ENCODE data around the gene SDK2. TPM values are rescaled to one million over a fixed set of nuclear protein-coding genes. Genes with fewer than 3 reads are reported as not detected.
"Not testable (repeated sequence)": the region's sequence is repeated elsewhere in the genome, so short reads cannot be mapped to it uniquely, and the experiment has no call there.

The SDK2 gene
- total RNA-seq, 2 experiments from 2014 or later: 10.5 to 11.9 TPM

DNA sequence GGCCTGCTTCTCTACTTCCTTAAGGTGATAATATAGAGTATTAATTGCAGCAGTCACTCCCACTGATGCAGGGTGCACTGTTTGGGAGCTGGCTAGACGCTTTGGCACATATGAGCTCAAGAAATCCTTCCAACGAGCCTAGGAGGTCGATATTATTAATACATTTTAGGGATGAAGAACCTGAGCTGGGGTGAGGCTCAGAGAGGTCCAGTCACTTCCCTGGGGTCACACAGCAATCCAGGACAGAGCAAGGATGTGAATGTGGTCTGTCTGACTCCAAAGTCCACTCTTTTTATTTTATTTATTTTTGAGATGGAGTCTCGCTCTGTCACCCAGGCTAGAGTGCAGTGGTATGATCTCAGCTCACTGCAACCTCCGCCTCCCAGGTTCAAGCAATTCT lies 176.0 kb downstream of the SDK2 start:
- H3K36me3 Mint-ChIP-seq (ENCODE audit: low read depth): no peaks in the 10 kb centered on the region
- H3K4me3 Mint-ChIP-seq: no peak overlapping the region
- no peaks in the 10 kb centered on the region for H3K27me3 Mint-ChIP-seq
- ChIA-PET POLR2A (no interaction called here), CTCF (interaction anchor here (0.6 to 1.2 kb wide), 4 partner anchors 8 to 178 kb away, joined by 3 read pairs; no protein-coding TSS in a partner anchor)
- H3K4me1 Mint-ChIP-seq: peaks cover 3% of the 10 kb centered on the region
- H3K27ac Mint-ChIP-seq: no peak overlapping the region
- DNase-seq: no peak
- H3K9me3 Mint-ChIP-seq: no peaks in the 10 kb centered on the region

DNA sequence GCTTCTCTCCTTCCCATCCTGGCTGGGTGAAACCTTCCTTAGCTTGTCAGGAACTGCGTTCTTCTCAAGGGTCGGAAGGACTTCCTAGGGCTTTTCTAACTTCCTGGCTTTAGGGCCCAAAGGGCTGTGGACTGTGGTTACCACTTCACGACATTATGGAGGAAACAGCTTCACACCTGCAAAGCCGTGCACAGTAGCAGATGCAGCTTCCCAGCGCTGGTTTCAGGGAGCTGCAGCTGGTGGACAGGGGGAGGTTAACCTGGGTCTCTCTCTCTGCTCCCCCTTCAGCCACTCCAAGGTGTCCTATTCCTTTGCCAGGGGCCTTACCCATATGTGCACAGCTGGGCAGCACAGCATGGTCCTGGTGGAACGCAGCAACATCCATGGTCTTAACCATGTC lies 176.6 kb downstream of the SDK2 start:
- ChIA-PET CTCF (interaction anchor here (1.2 kb wide), 2 partner anchors 8 to 179 kb away, joined by 3 read pairs; no protein-coding TSS in a partner anchor), POLR2A (no interaction called here)
- peaks cover 3% of the 10 kb centered on the region for H3K4me1 Mint-ChIP-seq
- no peaks in the 10 kb centered on the region for H3K9me3 Mint-ChIP-seq
- no peaks in the 10 kb centered on the region for H3K36me3 Mint-ChIP-seq (ENCODE audit: low read depth)
- DNase-seq: no peak
- no peaks in the 10 kb centered on the region for H3K27me3 Mint-ChIP-seq
- H3K27ac Mint-ChIP-seq: no peak overlapping the region
- no peak overlapping the region for H3K4me3 Mint-ChIP-seq

DNA sequence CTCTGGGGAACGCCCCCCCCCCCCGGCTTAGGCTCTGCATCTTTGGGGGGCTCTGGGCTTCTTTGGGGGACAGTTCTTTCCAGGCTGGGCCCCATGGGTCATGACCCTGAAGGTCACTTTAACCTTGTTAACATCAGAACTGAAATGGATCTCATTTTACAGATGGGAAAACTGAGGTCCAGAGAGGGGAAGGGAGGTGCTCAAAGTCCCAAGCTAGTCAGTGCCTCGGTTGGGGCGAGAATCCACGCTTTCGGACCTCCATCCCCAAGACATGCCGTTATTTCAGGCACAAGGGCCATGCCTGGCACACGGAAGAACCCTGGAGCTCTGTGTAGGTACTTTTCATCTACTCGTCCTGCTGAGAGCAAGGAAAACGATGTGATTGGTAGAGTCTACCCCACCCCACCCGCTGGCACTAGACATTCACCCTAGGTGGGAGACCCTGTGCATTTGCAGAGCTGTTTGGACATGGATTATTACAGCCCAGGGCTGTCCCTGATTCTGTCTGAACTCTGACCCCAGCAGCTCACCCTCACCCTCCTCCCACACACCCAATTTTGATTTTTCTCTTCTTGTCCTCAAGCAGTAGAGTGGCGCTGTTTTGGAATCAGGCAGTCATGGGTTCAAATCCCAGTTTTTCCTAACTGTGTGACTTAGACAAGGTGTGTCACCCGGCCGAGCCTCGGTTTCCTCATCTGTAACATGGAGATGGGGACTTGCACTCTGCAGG lies 177.4 kb downstream of the SDK2 start:
- Mint-ChIP-seq H3K27ac (no peak overlapping the region), H3K4me1 (peaks cover 3% of the 10 kb centered on the region), H3K4me3 (no peak overlapping the region), H3K36me3 (ENCODE audit: low read depth) (no peaks in the 10 kb centered on the region), H3K27me3 (no peaks in the 10 kb centered on the region), H3K9me3 (no peaks in the 10 kb centered on the region)
- DNase-seq: no peak
- ChIA-PET POLR2A (no interaction called here), CTCF (interaction anchor here (0.7 kb wide), 1 partner anchor 461 kb away, joined by 4 read pairs; no protein-coding TSS in a partner anchor)

DNA sequence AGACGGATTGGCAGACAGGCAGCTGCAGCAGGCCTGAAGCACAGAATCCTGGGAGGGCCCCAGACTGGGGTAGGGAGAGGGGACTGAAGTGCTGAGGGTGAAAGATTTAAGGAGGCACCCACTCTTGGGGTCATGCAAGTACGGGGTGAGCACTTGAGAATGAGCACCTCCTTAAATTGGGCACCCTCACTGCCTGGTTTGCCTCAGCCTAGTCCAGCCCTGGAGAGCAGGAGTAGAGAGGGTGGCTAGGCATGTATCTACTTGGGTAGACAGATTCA lies 178.4 kb downstream of the SDK2 start:
- no peaks in the 10 kb centered on the region for H3K27me3 Mint-ChIP-seq
- H3K9me3 Mint-ChIP-seq: no peaks in the 10 kb centered on the region
- ChIA-PET POLR2A (no interaction called here), CTCF (interaction anchor here (0.7 kb wide), 1 partner anchor 460 kb away, joined by 4 read pairs; no protein-coding TSS in a partner anchor)
- no peak overlapping the region for H3K4me3 Mint-ChIP-seq
- peaks cover 3% of the 10 kb centered on the region for H3K4me1 Mint-ChIP-seq
- DNase-seq: no peak
- no peak overlapping the region for H3K27ac Mint-ChIP-seq
- no peaks in the 10 kb centered on the region for H3K36me3 Mint-ChIP-seq (ENCODE audit: low read depth)

DNA sequence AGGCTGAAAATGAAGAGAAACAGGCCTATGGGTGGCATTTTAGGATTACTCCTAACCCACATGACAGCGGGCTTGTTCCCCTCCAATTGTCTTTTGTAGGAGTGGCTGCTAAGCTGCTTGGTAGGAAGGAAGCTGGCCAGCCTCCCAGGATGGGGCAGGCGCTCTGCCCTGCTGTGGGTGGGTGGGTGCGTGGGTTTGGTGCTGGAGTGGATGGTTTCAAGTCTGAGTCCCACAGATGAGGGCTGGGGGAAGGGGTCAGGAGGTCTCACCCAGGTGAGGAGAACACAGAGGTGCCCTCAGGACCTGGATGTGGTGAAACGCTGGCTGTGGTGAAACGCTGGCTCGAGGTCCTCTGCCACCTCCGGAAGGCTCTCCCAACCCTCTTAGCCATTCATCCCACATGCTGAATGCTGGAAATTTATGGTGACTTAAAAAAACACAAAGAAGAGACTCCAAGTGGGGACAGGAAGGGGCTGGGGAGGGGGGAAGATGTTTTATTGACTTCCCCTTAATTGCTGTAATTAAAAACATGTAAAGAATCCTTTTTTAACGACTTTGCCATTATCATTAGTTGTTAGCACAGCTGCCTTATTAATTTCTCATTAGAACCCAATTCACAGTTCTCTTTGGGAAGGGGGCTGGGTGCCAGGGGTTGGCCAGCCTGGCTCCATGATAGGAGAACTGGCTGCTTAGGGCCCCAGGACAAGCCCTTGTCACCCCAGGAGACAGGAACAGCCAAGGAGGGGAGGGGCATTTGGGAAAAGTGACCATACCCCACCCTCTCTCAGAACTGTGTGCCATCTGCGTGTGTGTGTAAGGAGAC lies 178.9 kb downstream of the SDK2 start:
- Mint-ChIP-seq H3K4me1 (peaks cover 3% of the 10 kb centered on the region), H3K9me3 (no peaks in the 10 kb centered on the region), H3K27ac (no peak overlapping the region), H3K36me3 (ENCODE audit: low read depth) (no peaks in the 10 kb centered on the region), H3K4me3 (no peak overlapping the region), H3K27me3 (no peaks in the 10 kb centered on the region)
- CTCF ChIA-PET: no interaction called here
- POLR2A ChIA-PET: no interaction called here
- DNase-seq: no peak

GRCh38 chr17:73464447-73464846 lies 179.8 kb downstream of the SDK2 start:
- Mint-ChIP-seq H3K27me3 (no peaks in the 10 kb centered on the region), H3K9me3 (peaks cover 2% of the 10 kb centered on the region), H3K4me3 (no peak overlapping the region), H3K36me3 (ENCODE audit: low read depth) (no peaks in the 10 kb centered on the region), H3K27ac (no peak overlapping the region), H3K4me1 (peaks cover 3% of the 10 kb centered on the region)
- DNase-seq: no peak
- POLR2A ChIA-PET: no interaction called here
- CTCF ChIA-PET: no interaction called here

DNA sequence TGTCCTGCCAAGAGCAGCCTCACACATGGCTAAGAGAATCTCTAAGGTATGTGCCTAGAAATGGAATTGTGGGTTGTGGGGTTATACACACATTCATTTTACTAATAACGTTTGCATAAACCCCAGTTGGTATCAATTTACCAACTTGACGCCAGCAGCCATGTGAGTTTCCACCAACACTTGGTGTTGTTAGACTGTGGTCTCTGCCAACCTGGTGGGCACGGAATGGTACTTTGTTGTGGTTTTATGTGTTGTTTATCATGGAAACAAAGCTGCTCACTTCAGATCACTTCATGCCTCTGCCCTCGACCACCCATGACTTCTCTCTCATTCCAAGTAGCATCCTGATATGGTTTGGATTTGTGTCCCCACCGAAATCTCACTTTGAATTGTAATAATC lies 180.4 kb downstream of the SDK2 start:
- no peak overlapping the region for H3K27ac Mint-ChIP-seq
- POLR2A ChIA-PET: no interaction called here
- H3K4me3 Mint-ChIP-seq: no peak overlapping the region
- CTCF ChIA-PET: no interaction called here
- H3K9me3 Mint-ChIP-seq: peaks cover 2% of the 10 kb centered on the region
- peaks cover 3% of the 10 kb centered on the region for H3K4me1 Mint-ChIP-seq
- H3K27me3 Mint-ChIP-seq: no peaks in the 10 kb centered on the region
- no peaks in the 10 kb centered on the region for H3K36me3 Mint-ChIP-seq (ENCODE audit: low read depth)
- no peak for DNase-seq

DNA sequence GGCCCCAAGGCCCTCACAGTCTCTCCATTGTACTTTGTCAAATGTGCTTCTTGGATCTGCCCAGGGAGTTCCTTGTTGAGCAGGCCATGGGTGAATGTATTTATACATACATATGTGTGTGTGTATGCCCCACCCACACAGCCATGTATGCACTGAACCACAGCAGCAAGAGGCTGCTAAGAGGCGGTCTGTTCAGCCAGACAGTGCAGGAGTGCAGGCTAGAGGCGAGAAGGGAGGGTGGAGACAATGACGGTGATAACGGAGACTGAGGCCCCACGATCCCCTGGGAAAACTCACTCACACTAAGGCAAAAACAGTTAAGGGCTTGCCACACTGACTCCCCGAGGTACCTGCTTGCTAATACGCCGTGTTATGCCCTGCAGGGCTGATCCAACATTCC lies 181.4 kb downstream of the SDK2 start:
- Mint-ChIP-seq H3K27ac (no peak overlapping the region), H3K27me3 (no peaks in the 10 kb centered on the region), H3K4me3 (no peak overlapping the region), H3K36me3 (ENCODE audit: low read depth) (no peaks in the 10 kb centered on the region), H3K9me3 (peaks cover 2% of the 10 kb centered on the region), H3K4me1 (peaks cover 2% of the 10 kb centered on the region)
- POLR2A ChIA-PET: no interaction called here
- DNase-seq: no peak
- CTCF ChIA-PET: no interaction called here

DNA sequence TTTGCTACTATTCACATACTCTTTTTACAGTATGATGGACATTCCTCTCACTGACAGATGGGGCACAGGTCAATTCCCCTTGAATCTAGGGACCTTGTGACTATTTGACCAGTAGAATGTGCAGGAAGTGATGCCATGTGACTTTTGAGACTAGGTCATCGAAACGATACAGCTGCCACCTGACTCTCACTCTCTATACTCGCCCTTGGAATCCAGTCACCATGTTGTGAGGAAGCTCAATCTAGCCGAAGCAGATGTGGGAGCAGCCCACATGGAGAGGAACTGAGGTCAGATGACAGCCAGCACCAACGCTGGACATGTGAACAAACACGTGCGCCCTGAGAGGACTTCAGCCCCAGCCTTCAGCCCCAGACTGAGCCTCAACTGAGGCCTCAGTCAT lies 184.3 kb downstream of the SDK2 start:
- Mint-ChIP-seq H3K4me3 (no peak overlapping the region), H3K9me3 (peaks cover 2% of the 10 kb centered on the region), H3K27me3 (no peaks in the 10 kb centered on the region), H3K36me3 (ENCODE audit: low read depth) (no peaks in the 10 kb centered on the region), H3K27ac (no peak overlapping the region), H3K4me1 (no peaks in the 10 kb centered on the region)
- CTCF ChIA-PET: interaction anchor here (1.3 to 1.8 kb wide), 2 partner anchors 8 to 71 kb away, joined by 3 read pairs; no protein-coding TSS in a partner anchor
- DNase-seq: no peak
- POLR2A ChIA-PET: no interaction called here

DNA sequence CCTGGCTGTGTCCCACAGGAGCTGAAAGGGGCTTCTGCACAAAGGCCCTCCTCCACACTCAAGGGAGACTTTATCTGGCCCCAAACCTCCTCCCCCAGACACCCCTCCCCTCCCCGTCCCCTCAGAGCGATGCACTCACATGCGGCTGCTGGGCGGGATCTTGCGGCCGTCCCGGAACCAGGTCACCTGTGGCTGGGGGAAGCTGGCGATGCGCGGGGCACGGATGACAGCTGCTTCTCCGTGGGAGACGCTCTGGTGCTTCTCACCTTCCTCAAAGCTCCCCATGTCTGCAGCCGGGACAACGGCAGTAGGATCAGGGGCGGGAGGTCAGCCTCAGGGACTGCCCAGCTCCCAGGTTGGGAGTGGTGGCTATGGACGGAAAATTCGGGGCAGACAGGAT lies 188.5 kb downstream of the SDK2 start:
- Mint-ChIP-seq H3K9me3 (peaks cover 7% of the 10 kb centered on the region), H3K4me3 (no peak overlapping the region), H3K4me1 (no peaks in the 10 kb centered on the region), H3K27me3 (no peaks in the 10 kb centered on the region), H3K27ac (no peak overlapping the region), H3K36me3 (ENCODE audit: low read depth) (peaks cover 4% of the 10 kb centered on the region)
- DNase-seq: no peak
- POLR2A ChIA-PET: no interaction called here
- CTCF ChIA-PET: no interaction called here

GRCh38 chr17:73455050-73455687 lies 189.1 kb downstream of the SDK2 start:
- ChIA-PET POLR2A (no interaction called here), CTCF (no interaction called here)
- Mint-ChIP-seq H3K27ac (no peak overlapping the region), H3K4me3 (no peak overlapping the region), H3K27me3 (no peaks in the 10 kb centered on the region), H3K9me3 (peaks cover 7% of the 10 kb centered on the region), H3K36me3 (ENCODE audit: low read depth) (peaks cover 4% of the 10 kb centered on the region), H3K4me1 (no peaks in the 10 kb centered on the region)
- DNase-seq: no peak

GRCh38 chr17:73453494-73453893 lies 190.8 kb downstream of the SDK2 start:
- DNase-seq; POLR2A ChIA-PET; H3K4me1 Mint-ChIP-seq; CTCF ChIA-PET; H3K36me3 Mint-ChIP-seq (ENCODE audit: low read depth); H3K27me3 Mint-ChIP-seq; H3K9me3 Mint-ChIP-seq; H3K27ac Mint-ChIP-seq; H3K4me3 Mint-ChIP-seq: not testable (repeated sequence)

GRCh38 chr17:73453090-73453489 lies 191.2 kb downstream of the SDK2 start:
- ChIA-PET CTCF (interaction anchor here (0.6 kb wide), 1 partner anchor 110 kb away, joined by 4 read pairs; no protein-coding TSS in a partner anchor), POLR2A (no interaction called here)
- Mint-ChIP-seq H3K27me3 (no peaks in the 10 kb centered on the region), H3K27ac (no peak overlapping the region), H3K9me3 (peaks cover 4% of the 10 kb centered on the region), H3K36me3 (ENCODE audit: low read depth) (peaks cover 4% of the 10 kb centered on the region), H3K4me1 (no peaks in the 10 kb centered on the region), H3K4me3 (no peak overlapping the region)
- DNase-seq: no peak
